Thyroid gland (tissue), 4 donors: ENCODE measurements around the gene SEMA5A.

ENCODE experiments used
- CTCF ChIP-seq, 6 experiments: fragments of 200-600 bp in 3 of 6; fragments of 450-650 bp in 3 of 6; sonication (generic) in 3 of 6; IDR thresholded peaks; one replicate each; pipeline ENCODE4 v1.5.1; 2016 to 2019; ENCODE audit warnings: antibody characterized with exemption in 6 of 6, mild to moderate bottlenecking in 2 of 6, inconsistent platforms in 1 of 6, moderate library complexity in 1 of 6
- POLR2A ChIP-seq, 2 donors: fragments of 450-650 bp; IDR thresholded peaks; one replicate each; pipeline ENCODE4 v1.6.1; 2017; ENCODE audit warnings: antibody characterized with exemption in 2 of 2, mild to moderate bottlenecking in 2 of 2, moderate library complexity in 1 of 2

- TF ChIP-seq POLR2A (IDR thresholded peaks at IDR 0.05) = no peak
- no peak for TF ChIP-seq CTCF (IDR thresholded peaks at IDR 0.05)
Observed at GRCh38 chr5:9507974-9508373, 37.9 kb downstream of the SEMA5A start.
